GM13976 (cell line): ENCODE results near the gene IL1RL1.

Experiments used
- DNase-seq: peaks from one replicate; pipeline ENCODE4 v3.0.0; 2012; ENCODE audit warnings: low spot score
- in situ Hi-C: fragments of 300-500 bp; cut with MboI; formaldehyde crosslinking; loops from one replicate; pipeline ENCODE4 v1.12.0; 2022; ENCODE audit warnings: low sequenced_read_pairs, mixed read lengths, inconsistent platforms; ENCODE audit not compliant: unreplicated experiment
- TF ChIP-seq, protein P1 (sequence below): IDR thresholded peaks from 2 replicates; pipeline ENCODE4 v1.5.1; 2012; ENCODE audit warnings: borderline replicate concordance, mild to moderate bottlenecking; ENCODE audit not compliant: insufficient read depth; ENCODE audit errors: extremely low read depth, missing control alignments, control extremely low read depth

The IL1RL1 gene

DNA sequence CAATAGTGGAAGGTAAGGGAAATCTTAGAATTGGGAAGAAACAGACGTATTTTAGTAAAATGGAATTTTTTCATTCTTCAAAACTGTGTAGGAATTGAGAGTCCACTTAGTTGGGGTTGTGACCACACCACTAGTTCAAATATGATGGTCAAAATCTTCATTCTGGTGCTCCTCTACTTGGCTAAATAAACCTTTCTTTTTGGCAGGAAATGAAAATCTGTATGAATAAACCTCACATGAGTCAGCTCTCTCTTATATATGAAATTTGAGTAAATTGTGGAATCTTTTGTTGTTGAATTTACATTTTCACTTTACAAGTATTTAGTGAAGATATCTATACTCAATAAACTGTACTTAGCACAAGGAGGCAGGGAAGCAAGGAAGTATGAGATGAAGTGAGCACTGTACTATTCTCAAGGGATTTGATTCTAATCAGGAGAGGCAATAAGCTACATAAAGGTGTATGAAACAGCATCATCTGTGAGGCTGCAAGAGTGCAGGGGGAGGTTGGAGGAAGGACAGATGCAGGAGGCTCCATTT lies 64.8 kb downstream of the IL1RL1 start:
- DNase-seq = no peak
- in situ Hi-C loops = no loop called here
- TF ChIP-seq, protein P1, sequence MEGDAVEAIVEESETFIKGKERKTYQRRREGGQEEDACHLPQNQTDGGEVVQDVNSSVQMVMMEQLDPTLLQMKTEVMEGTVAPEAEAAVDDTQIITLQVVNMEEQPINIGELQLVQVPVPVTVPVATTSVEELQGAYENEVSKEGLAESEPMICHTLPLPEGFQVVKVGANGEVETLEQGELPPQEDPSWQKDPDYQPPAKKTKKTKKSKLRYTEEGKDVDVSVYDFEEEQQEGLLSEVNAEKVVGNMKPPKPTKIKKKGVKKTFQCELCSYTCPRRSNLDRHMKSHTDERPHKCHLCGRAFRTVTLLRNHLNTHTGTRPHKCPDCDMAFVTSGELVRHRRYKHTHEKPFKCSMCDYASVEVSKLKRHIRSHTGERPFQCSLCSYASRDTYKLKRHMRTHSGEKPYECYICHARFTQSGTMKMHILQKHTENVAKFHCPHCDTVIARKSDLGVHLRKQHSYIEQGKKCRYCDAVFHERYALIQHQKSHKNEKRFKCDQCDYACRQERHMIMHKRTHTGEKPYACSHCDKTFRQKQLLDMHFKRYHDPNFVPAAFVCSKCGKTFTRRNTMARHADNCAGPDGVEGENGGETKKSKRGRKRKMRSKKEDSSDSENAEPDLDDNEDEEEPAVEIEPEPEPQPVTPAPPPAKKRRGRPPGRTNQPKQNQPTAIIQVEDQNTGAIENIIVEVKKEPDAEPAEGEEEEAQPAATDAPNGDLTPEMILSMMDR = no peak

DNA sequence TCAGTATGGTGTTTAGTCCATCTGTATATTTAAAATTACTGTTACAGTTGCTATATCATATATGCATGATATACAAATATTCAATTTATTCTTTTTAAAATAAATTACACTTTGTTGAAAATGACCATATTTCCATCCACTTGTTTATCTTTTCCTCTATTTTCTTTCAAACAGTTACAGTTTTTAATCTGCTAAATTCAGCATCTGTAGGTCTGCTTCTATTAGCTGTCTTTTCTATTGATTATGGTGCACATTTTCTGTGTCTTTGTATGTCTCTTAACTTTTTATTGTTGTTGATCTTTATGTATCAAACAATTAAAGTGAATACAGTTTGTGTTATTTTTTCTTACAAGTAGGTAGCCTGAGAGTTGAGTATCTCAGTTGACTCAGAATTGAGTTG lies 72.4 kb downstream of the IL1RL1 start:
- TF ChIP-seq, protein P1 = no peak
- DNase-seq = no peak
- in situ Hi-C loops = no loop called here

DNA sequence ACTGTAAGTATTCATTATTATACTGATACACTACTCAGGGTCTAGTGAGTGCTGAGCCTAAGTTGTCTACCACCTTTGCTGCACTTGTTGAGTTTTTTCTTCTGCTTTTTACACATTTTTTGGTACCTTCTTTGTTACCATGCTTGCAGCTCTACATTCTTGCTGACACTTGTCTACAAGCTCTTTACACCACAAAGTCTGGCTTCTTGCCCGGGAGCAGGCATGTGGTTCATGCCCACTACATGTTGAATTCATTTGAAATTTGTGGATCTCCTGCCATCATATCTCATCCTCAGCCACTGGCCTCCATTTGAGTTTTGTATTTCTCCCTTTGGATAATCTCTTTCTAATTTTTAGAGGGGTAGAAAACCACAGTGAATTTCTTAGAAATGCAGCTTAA lies 74.2 kb downstream of the IL1RL1 start:
- DNase-seq = no peak
- TF ChIP-seq, protein P1 = no peak
- in situ Hi-C loops = no loop called here

DNA sequence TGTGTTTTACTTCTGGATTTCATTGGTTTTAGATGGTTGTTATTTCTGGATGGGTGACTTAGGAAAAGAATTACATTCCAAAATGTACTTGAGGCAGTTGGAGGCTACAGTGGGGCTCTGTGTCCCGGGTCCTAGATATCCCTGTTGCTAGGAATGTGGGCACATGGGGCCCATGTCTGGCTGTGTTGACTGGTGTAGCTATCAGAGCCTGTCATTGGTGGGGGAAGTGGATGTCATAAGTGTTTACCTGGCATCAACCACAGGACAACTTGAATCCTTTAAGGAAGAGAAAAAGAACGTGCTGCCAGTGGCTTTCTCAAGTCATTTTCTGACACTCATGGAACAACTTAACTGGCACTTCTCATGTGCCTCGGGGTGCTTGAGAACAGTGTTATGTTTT lies 74.6 kb downstream of the IL1RL1 start:
- TF ChIP-seq, protein P1 = no peak
- no peak for DNase-seq
- in situ Hi-C loops = no loop called here

DNA sequence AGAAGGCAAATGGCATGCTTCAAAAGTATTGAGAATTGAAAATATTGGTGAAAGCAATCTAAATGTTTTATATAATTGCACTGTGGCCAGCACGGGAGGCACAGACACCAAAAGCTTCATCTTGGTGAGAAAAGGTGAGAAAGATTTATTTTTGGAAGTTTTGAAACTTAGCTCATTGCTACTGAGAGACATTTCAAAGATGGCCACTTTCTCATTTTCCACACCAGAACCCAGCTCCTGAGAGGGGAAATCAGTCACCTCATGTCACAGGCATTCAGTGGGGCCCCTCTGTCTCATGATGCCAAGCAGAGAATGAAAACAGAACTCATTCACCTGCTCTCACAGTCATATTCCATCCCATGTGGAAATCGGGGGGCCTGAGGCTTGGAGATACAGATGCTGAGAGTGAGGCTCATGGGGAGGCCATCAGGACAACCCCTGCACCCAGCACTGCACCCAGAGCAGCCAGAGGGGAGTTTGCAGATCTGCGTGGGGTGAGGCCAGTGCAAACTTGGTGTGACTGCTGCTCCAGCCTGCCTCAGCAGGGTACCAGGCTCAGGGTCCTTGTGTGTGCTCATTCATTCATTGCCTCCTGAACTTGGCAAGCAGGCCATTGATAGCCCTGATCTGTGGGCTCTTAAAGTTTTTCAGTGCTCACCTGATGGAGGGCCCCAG lies 75.6 kb downstream of the IL1RL1 start:
- TF ChIP-seq, protein P1 = no peak
- in situ Hi-C loops = no loop called here
- peak; percentile 45 for DNase-seq

DNA sequence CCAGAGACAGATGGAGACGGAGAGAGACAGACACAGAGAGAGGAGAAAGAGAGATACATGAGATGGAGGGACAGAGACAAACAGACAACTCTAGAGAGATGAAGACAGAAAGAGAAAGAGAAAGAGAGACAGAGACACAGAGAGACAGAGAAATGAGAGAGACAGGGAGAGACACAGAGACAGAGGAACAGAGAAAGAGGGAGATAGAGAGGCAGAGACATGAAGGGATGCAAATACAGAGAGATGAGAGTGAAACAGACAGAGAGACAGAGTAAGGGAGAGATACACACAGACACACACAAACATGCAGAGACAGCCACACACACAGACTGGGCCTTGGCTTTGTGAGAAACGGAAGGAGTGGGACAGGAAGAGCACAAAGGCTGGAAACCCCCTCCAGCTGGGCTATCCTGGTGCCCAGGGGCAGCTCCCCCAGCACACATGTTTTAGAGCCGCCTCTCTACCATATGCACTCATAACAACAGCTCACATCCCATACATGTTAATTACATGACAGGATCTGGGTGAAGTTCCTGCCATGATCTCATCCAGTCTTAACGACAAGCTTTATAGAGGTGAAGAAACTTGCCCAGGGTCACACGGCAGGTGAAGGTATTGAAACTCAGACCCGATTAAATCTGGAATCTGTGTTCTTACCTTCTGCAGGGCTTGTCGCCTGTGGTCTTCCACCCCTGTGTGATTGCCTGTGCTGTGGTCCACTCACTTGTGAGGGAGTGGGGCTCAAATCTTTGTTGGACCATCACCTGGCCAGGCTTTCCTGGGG lies 76.6 kb downstream of the IL1RL1 start:
- peak; percentile 54 for DNase-seq
- in situ Hi-C loops = no loop called here
- TF ChIP-seq, protein P1 = no peak
